HG03521 (cell line): ENCODE data around the gene PJA2.

Source experiments
- ATAC-seq: cut with Tn5 transposase; IDR thresholded peaks from one replicate; pipeline ENCODE4 v1.9.1; 2021; ENCODE audit warnings: mild to moderate bottlenecking, moderate library complexity; ENCODE audit not compliant: unreplicated experiment

Gene PJA2

DNA sequence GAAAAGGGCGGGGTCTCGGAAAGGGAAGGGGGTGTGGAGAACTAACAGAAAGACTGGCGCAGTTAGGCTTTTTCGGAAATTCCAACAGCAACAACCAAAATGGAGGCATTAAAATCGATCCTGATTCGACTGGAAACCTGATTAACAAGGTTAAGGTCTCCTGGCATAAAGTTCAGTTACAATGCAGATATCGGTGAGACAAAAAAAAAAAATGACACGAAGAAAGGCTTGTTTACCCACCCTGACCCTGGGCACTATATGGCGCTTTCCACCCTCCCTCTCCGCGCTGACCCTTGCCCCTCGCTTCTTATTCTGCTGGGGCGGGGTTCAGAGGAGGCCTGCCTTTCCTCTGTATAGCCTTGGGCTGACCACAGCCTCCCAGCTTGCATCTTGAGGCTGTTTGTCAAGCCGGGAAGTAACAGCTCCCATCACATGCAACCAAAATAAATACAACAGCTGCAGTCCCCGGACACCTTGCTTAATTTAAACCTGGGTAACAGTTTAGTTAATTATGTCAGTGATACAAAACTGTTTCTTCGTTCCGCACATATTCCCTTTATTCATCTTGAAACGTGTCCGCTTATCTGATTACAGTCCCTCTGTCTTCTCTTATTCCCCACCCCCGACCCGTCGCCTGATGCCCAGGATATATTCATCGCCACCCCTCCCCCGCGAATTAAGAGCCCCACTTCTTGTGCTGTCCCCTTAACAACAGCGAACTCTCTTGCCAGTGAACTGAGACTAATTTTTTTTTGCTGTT is 795 bp upstream of the PJA2 start:
- peak; percentile 13 for ATAC-seq

DNA sequence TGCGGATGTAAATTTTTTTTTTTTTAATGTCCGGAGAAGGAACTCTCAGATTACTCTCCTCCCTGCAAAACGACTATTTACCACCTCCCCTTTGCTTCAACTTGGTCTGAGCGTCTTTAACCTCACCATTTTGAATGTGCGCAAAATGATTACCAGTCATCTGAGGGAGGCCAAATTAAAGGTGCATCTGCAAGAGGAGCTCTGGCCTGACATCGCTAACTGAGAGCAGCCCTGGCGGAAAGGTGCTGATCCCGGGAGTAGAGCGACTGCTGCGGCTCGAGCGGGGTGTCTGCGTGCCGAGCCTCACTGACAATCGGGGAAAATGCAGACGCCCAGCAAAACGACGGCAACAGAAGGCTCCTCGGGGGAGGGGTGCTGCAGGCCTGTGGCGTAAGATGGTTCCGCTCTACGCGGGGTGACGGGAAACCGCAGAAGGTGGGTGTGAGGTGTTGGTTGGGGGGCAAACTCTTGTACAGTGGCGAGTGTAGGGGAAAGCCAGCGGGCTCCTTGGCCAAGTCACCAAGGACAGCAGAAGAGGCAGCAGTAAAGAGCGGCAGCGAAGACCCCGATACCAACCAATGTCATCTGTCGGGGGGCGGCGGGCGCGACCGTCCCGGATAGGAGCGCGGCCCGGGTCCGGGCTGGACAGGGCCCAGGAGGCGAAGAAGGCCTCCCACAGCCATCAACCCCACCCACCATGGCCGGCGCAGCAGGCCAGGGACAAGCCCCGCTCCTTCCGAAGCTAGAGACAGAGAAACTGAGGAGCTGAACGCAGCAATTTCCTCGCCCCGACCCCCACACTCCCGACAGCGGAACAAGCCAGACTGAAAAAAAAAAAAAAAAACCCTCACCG is 557 bp downstream of the PJA2 start:
- ATAC-seq: peak; percentile 22

DNA sequence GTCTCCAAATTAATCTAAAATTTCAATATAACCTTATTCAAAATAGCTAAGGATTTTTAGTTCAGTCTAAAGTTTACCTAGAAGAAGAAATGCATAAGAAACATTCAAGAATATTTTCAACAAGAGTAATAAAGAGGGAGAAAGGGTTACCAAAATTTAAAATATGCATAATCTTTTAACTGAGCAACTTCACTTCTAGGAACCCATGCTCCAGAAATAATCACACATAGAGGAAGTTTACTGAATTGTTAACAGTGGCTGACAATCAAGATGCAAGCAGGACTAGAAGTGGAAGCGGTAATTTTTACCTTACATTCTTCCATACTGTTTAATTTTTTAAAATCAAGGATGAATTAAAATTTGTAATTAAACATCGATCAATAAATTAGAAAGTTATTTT is 1.9 kb downstream of the PJA2 start:
- ATAC-seq: no peak

DNA sequence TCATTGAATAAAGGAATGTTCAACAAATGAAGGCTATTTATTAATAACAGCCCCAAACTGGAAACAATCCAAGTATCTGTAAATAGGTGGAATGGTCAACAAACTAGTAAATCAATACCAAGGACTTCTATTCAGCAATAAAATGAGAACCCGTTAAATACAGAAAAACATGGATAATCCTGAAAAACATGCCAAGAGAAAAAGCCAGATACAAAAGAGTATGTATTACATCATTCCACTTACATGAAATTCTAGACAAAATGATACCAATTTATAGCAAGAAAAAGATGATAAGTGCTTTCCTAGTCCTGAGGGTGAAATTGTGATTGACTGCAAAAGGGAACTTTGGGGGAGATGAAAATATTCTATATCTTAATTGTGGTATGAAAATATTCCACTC is 3.1 kb downstream of the PJA2 start:
- ATAC-seq: no peak

DNA sequence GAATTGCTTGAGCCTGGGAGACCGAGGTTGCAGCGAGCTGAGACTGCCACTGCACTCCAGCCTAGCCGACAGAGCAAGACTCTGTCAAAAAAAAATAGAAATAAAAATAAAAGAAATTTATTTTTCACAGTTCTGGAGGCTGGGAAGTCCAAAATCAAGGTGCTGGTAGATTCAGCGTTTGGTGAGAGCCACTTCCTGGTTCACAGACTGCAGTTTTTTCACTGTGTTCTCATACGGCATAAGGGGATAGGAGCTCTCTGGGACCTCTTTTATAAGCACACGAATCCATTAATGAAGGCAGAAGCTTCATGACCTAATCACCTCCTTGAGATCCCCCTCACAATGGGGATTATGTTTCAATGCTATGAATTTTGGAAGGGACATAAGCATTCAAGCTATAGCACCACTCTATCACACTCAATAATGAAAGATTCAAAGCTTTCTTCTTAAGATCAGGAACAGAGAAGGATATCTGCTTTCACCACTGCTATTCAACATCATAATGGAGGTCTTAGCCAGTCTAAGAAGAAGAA is 5.3 kb downstream of the PJA2 start:
- no peak for ATAC-seq

DNA sequence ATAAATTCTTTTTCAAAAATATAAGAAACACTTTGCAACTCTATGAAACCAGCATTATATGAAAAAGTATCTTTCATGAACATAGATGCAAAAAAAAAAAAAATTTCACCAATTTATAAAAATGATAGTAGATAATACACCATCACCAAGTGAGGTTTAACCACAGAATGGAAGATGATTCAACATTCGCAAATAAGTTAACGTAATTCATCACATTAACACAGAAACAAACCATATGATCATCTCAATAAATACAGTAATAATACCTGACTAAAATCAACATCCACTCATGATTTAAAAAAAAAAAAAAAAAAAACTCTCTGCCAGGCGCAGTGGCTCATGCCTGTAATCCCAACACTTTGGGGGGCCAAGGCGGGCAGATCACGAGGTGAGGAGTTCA is 6.3 kb downstream of the PJA2 start:
- ATAC-seq: no peak

DNA sequence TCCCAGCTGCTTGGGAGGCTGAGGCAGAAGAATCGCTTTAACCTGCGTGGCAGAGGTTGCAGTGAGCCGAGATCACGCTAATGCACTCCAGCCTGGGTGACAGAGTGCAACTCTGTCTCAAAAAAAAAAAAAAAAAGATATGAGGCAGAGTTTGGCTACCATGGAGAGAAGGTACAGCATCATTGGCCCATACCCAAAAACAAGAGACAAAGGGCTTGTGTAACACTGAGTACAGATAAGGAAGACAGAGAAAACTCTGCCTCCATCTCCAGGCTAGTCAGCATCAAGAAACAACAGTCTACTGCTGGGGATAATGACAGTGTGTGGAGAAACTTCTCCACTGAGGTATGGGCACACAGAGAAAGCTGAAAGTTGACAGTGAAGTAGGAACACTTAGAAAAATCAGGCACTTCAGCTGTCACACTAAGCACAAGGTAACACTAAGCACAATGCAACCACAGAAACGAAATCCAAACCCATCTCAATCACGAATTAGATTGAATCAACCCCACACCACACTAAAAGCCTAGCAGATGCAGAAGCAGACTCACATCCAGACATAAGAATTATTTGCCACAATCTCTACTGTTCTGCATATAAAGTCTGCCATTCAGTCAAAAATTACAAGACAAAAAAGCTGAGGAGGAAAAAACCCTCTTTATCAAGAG is 10.5 kb downstream of the PJA2 start:
- no peak for ATAC-seq

DNA sequence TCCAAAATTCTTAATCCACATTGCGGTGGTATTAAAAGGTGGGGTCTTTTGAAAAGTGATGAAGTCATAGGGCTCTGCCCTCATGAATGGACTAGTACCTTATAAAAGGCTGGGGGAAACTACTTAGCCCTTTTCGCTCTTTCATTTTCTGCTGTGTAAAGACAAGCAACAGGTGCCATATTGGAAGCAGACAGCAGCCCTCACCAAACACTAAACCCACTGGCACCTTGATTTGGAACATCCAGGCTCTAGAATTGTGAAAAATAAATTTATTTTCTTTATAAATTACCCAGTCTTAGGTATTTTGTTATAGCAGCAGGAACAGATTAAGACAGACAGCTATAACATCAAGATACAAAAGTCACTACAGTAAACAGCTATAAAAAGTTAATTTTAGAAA is 12.8 kb downstream of the PJA2 start:
- ATAC-seq: no peak

DNA sequence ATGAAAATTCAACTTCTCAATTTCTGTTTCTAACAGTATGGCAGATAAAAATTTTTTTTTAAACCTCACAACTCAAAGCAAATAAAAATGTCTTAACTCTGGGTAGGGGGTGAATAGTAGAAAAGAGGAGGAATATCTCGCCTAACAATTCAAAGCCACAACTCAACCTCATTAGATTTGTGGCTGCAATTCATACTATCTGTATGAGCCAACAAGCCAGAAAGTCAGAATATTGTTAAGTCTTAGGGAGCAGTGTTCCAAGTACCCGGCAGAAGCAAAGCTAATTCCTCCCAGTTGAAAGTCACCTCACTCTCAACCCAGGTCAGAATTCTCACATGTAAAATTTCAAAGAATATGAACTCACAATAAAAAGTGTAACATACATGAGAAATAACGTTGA is 15.0 kb downstream of the PJA2 start:
- no peak for ATAC-seq

DNA sequence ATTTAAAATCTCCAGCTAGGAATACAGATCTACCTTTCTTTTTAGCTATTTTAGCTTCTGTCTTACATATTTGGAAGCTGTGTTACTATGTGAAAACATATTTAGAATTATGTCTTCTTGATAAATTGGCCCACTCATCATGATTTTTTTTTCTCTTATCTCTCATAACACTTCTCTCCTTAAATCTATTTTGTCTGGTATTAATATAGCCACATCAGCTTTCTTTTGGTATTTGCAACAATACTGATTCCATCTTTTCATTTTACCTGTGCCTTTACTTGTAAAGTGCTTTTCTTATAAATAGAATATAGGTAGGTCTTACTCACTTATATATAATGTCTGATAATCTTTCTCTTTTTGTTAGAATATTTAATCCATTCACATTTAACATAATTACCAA is 19.6 kb downstream of the PJA2 start:
- ATAC-seq: no peak

DNA sequence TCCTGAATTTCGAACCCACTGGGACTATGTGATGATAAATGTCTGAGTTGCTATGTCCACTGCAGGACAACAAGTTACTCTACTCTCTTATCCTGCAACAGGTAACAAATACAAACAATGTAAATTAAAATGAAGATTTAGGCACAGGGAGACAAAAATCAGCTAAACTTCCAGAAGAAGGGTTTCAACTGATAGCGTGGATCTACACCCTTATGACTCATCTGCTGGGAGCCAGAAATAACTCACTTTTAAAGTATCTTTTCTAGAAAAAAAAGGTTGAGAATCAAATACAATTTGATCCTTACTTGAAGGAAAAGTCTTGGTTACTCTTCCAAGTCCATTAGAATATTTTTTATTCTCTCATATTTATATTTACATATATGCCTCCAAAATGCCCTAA is 21.4 kb downstream of the PJA2 start:
- no peak for ATAC-seq

DNA sequence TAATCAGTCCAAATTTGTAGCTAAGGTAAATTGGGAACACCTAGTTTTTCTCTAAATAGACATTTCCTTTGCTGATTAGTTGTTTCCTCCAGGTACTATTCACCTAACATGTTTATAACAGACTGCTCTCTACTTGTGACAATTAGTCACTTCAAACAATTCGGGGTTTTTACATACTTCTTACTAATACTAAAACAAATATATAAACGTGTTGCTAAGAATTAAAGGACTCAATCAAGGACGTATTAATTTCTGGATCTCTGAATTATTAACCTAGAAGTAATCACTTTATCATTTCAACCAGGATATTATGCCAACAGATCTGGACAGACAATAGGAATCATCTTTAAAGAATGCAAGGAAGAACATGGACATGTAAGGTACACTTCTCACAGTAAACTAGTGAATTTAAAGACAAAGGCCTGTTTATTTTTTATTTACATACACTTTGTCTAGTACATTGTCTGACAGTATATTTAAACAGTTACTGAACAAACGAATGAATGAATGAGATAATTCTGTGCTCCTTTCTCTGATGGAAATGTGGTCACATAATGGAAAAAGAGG is 22.3 kb downstream of the PJA2 start:
- ATAC-seq: no peak

DNA sequence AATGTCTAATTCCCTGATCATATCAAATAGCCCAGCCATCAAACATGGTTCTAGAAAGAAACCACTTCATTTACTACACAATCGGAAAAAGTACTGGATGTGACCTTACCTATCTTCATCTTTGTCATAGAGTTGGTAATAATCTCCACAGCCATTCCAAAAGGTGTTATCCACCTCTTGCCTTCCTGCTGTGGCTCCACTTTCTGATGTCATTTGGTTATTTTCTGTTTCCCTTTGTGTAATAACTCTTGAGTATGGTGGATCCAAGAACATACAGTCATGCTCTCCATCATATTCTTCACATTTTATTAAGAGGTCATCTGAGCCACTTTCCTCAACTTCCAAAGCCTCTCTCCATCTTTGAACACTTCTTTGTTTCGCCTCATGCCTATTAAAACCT is 31.7 kb downstream of the PJA2 start:
- no peak for ATAC-seq

DNA sequence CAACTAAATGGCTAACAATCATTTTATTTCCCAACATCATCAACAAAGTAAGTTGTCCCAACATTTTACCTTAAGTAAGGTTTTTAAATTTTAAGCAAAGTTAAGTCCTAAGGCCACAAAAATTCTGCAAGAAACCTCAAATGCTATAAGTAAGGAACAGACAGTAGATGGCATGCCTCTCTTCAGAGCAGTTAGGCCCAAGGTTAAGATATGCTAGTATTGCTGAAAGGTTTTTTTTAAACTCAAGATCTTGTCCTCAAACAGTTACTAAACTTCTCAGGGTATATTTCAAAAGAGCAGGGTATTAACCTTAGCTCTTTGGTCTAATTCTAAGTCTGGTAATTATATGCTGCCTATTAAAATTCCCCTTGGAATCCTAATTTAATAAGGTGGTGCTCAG is 35.1 kb downstream of the PJA2 start:
- ATAC-seq: no peak

DNA sequence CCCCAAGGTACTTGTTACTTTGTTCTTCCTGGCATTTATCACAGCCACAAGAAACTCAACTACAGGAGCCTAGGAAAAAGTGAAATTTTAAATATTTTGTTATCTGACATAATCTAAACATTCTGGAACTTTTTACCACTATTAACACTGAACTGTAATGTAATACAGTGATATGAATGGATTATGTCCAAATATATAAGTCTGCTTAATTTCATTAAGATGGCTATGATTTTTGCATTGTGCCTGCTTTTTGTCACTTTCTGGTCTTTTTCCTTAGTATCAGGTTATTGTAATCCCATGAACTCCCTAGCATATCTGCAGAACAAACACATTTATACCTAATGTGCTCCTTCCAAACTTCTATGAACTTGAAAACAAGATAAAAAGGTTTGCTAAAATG is 35.8 kb downstream of the PJA2 start:
- no peak for ATAC-seq

DNA sequence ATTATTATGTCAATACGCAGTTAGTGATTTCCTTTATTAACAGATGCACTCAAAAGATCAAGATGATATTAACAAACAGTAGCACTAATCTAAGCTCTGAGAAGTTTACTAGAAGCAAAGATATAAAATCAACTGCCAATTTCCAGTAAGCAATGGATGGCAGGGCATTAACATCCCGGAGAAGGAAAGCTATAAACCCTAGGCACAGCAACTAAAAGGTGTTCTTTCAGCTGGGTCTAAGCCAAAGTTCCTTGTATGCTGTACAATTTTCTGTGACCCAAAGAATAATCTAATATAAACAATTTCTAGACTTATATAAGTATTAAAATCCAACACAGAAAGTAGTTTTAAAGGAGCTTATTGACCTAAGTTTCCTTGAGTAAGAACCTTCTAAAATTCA is 39.4 kb downstream of the PJA2 start:
- no peak for ATAC-seq

DNA sequence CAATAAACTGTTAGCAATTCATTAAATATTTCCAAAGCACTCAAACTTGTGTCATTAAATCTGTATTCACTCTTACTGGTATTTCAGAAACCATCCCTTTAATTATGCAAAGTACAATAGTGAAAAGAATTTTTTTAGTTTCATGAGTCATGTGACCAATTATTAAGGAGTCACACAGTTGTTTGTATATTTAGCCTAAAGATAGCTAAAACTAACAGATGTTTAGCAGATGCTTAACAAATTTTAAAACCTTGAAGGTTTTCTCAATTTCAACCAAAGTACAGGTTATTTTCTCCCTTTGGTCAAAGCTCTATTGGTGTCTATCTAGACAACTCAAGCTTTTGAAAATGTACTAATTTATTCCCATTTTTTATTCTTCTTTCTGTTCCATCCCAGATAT is 44.1 kb downstream of the PJA2 start:
- no peak for ATAC-seq

DNA sequence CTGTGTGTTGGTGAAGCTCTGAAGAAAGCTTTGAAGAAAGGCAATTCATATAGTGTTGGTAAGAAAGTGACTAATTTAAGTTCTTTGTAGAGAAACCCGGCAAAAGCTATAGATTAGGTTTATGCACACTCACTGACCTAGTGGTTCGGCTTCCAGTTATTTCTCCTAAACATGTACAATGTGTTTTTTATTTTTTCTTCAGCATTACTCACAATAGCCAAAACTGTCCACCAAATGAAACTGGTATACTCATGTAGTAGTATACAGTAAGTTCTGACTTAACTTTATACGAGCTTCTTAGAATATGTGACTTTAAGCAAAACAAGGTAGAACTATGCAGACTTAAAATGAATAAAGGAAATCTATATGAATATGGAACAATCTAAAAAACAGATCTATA is 44.8 kb downstream of the PJA2 start:
- no peak for ATAC-seq

DNA sequence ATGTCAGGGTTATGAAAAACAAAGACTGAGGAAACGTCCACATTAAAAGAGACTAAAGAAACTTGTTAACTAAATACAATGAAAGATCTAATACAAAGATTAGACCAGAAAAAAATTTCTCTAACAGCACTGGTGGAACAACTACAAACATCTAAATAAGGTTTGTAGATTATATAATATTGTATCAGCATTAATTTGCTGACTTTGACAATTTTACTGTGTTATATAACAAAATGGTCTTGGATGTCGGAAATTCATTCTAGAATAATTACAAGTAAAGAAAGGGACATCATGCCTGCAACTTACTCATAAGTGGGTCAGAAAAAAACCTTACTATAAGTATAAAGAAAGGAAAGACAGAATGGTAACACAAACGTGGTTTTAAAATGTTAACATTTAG is 50.1 kb downstream of the PJA2 start:
- no peak for ATAC-seq

DNA sequence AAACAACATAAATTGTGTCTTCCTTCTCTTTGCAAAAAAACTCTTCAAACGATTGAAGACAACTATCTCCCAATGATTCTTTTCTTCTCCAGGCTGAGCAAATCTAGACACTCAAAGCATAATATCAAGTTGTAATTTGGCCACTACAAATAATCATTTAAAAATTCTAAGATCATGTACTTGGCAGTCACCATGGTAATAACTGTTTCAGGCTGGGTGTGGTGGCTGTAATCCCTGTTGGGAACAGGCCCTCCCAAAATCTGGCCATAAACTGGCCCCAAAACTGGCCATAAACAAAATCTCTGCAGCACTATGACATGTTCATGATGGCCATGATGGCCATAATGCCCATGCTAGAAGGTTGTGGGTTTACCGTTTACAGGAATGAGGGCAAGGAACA is 52.0 kb downstream of the PJA2 start:
- no peak for ATAC-seq

DNA sequence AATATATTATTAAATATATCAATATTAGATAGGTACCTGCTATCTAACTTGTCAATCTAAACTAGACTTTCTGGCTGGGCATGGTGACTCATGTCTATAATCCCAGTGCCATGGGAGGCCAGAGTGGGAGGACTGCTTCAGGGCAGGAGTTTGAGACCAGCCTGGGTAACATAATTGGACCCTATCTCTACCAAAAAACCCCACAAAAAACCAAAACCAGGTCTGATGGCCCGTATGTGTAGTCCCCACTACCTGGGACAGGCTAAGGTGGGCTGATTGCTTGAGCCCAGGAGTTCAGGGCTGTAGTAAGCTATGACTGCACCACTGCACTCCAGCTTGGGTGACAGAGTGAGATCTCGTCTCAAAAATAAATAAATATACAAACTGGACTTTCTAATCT is 55.0 kb downstream of the PJA2 start:
- no peak for ATAC-seq
